HG03565 (cell line): ENCODE data around the gene ZNF217.
"Not testable (repeated sequence)": the region's sequence is repeated elsewhere in the genome, so short reads cannot be mapped to it uniquely, and the experiment has no call there.

Experiments used
- ATAC-seq: cut with Tn5 transposase; IDR thresholded peaks from one replicate; pipeline ENCODE4 v1.9.1; 2021; ENCODE audit warnings: mild to moderate bottlenecking, moderate library complexity; ENCODE audit not compliant: unreplicated experiment

Gene ZNF217

GRCh38 chr20:53584550-53584913, 9.1 kb downstream of the ZNF217 start:
- ATAC-seq: not testable (repeated sequence)

GRCh38 chr20:53583660-53584549, 9.7 kb downstream of the ZNF217 start:
- not testable (repeated sequence) for ATAC-seq

- ATAC-seq: no peak
Observed at GRCh38 chr20:53582574-53583351, 10.9 kb downstream of the ZNF217 start.

GRCh38 chr20:53582251-53582570, 11.4 kb downstream of the ZNF217 start:
- ATAC-seq: no peak

GRCh38 chr20:53581444-53582250, 12.0 kb downstream of the ZNF217 start:
- ATAC-seq: no peak

- ATAC-seq: no peak
Observed at GRCh38 chr20:53580376-53581111, 13.1 kb downstream of the ZNF217 start.

- ATAC-seq: no peak
Observed at GRCh38 chr20:53579581-53580375, 13.9 kb downstream of the ZNF217 start.

- ATAC-seq: no peak
Observed at GRCh38 chr20:53579266-53579580, 14.4 kb downstream of the ZNF217 start.

GRCh38 chr20:53578492-53579222, 15.0 kb downstream of the ZNF217 start:
- peak; percentile 31 for ATAC-seq

- no peak for ATAC-seq
Observed at GRCh38 chr20:53576586-53577318, 16.9 kb downstream of the ZNF217 start.

- no peak for ATAC-seq
Observed at GRCh38 chr20:53576195-53576580, 17.5 kb downstream of the ZNF217 start.

- no peak for ATAC-seq
Observed at GRCh38 chr20:53575481-53576194, 18.0 kb downstream of the ZNF217 start.

- no peak for ATAC-seq
Observed at GRCh38 chr20:53574819-53575218, 18.8 kb downstream of the ZNF217 start.

- no peak for ATAC-seq
Observed at GRCh38 chr20:53574259-53574789, 19.3 kb downstream of the ZNF217 start.

- no peak for ATAC-seq
Observed at GRCh38 chr20:53571555-53572286, 21.9 kb downstream of the ZNF217 start.

- no peak for ATAC-seq
Observed at GRCh38 chr20:53570446-53571276, 23.0 kb downstream of the ZNF217 start.
